NCI-H1048 (cell line): ENCODE results near the gene LGALS4.
"Not testable (repeated sequence)": the region's sequence is repeated elsewhere in the genome, so short reads cannot be mapped to it uniquely, and the experiment has no call there.

ENCODE experiments used
- DNase-seq: peaks from one replicate; lab custom pipeline; 2025; lab: John Stamatoyannopoulos, UW

The LGALS4 gene

GRCh38 chr19:38842439-38843174 lies 29.9 kb upstream of the LGALS4 start:
- no peak for DNase-seq

GRCh38 chr19:38841787-38842438 lies 29.2 kb upstream of the LGALS4 start:
- DNase-seq = no peak

GRCh38 chr19:38841180-38841766 lies 28.5 kb upstream of the LGALS4 start:
- DNase-seq = no peak

GRCh38 chr19:38840583-38840968 lies 27.8 kb upstream of the LGALS4 start:
- DNase-seq = no peak

GRCh38 chr19:38839816-38840582 lies 27.3 kb upstream of the LGALS4 start:
- no peak for DNase-seq

GRCh38 chr19:38838986-38839761 lies 26.4 kb upstream of the LGALS4 start:
- no peak for DNase-seq

GRCh38 chr19:38838208-38838985 lies 25.7 kb upstream of the LGALS4 start:
- DNase-seq = no peak

GRCh38 chr19:38837656-38838121 lies 24.9 kb upstream of the LGALS4 start:
- DNase-seq = no peak

- DNase-seq = no peak
Observed at GRCh38 chr19:38836983-38837626, 24.4 kb upstream of the LGALS4 start.

GRCh38 chr19:38836159-38836982 lies 23.6 kb upstream of the LGALS4 start:
- DNase-seq = no peak

GRCh38 chr19:38834590-38834989 lies 21.8 kb upstream of the LGALS4 start:
- no peak for DNase-seq

- DNase-seq = no peak
Observed at GRCh38 chr19:38834104-38834490, 21.4 kb upstream of the LGALS4 start.

GRCh38 chr19:38833092-38833425 lies 20.3 kb upstream of the LGALS4 start:
- DNase-seq = no peak

- DNase-seq = no peak
Observed at GRCh38 chr19:38831142-38831605, 18.4 kb upstream of the LGALS4 start.

- no peak for DNase-seq
Observed at GRCh38 chr19:38830039-38830733, 17.4 kb upstream of the LGALS4 start.

GRCh38 chr19:38829203-38829602 lies 16.5 kb upstream of the LGALS4 start:
- DNase-seq = not testable (repeated sequence)

- DNase-seq = no peak
Observed at GRCh38 chr19:38826856-38827551, 14.3 kb upstream of the LGALS4 start.

- DNase-seq = not testable (repeated sequence)
Observed at GRCh38 chr19:38825936-38826335, 13.2 kb upstream of the LGALS4 start.
